GM12875 (cell line): ENCODE measurements around the gene SLC4A9.
A peak's percentile ranks its signal among the peaks of the same experiment; 100 is the strongest.

Experiments
- H3K4me3 ChIP-seq: one replicate; pipeline ENCODE4 v1.5.1; 2011; ENCODE audit warnings: low read depth, low read length, control low read depth
- CTCF ChIP-seq: IDR thresholded peaks from 2 replicates; pipeline ENCODE4 v1.5.1; 2011; ENCODE audit warnings: low read depth, mild to moderate bottlenecking, control low read depth, inconsistent platforms, low read length, moderate library complexity, borderline replicate concordance; ENCODE audit not compliant: insufficient read depth

SLC4A9 gene

GRCh38 chr5:140399979-140400729 is 40.2 kb downstream of the SLC4A9 start:
- peak overlapping the region; percentile 97 for H3K4me3 ChIP-seq
- TF ChIP-seq CTCF = no peak

GRCh38 chr5:140400730-140401361 is 40.9 kb downstream of the SLC4A9 start:
- no peak for TF ChIP-seq CTCF
- peak overlapping the region; percentile 97 for H3K4me3 ChIP-seq

- peak within 1 kb of the TSS; percentile 97 for H3K4me3 ChIP-seq
- no peak for TF ChIP-seq CTCF
Measured at GRCh38 chr5:140401362-140402257, 41.6 kb downstream of the SLC4A9 start, which contains the start of gene ANKHD1. Gene ANKHD1 (plus strand): TSS chr5:140401833. CDS start chr5:140401968, 135 bp downstream.

- no peak for TF ChIP-seq CTCF
- H3K4me3 ChIP-seq = peak overlapping the region; percentile 85
Measured at GRCh38 chr5:140402258-140403074, 42.5 kb downstream of the SLC4A9 start.

- H3K4me3 ChIP-seq = no peak overlapping the region
Measured at GRCh38 chr5:140403613-140404012, 43.6 kb downstream of the SLC4A9 start.

More at GRCh38 chr5:140403613-140404012, 43.6 kb downstream of the SLC4A9 start:
- TF ChIP-seq CTCF = no peak
